ENCODE data around the gene TMEM219.
"Not testable (repeated sequence)": the region's sequence is repeated elsewhere in the genome, so short reads cannot be mapped to it uniquely, and the experiment has no call there.

Gene TMEM219

GRCh38 chr16:29951625-29952365 lies 10.1 kb upstream of the TMEM219 start:
- DNase-seq (ENCODE audit: low read depth): no peak
- no peak for TF ChIP-seq CTCF (IDR thresholded peaks at IDR 0.05; ENCODE audit: control insufficient read depth, extremely low read depth, insufficient read depth)
- no peak overlapping the region for H3K4me3 ChIP-seq (ENCODE audit: low read depth, low read length)

- DNase-seq (ENCODE audit: low read depth): no peak
- no peak for TF ChIP-seq CTCF (IDR thresholded peaks at IDR 0.05; ENCODE audit: control insufficient read depth, extremely low read depth, insufficient read depth)
- no peak overlapping the region for H3K4me3 ChIP-seq (ENCODE audit: low read depth, low read length)
These were observed 3.1 kb upstream of the TMEM219 start for GRCh38 chr16:29958756-29959155.

DNA sequence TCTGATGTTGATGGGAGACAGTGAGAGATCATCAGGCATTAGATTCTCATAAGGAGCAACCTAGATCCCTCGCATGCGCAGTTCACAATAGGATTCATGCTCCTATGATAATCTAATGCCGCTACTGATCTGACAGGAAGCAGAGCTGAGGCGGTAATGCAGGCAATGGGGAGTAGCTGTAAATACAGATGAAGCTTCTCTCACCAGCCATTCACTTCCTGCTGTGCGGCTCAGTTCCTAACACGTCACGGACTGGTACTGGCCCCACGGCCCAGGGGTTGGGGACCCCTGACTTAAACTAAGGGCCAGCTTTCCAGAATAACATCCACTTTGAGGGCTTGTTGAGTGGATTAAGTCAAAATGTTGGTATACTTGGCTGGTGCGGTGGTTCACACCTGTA lies 2.6 kb upstream of the TMEM219 start:
- no peak for TF ChIP-seq CTCF (IDR thresholded peaks at IDR 0.05; ENCODE audit: control insufficient read depth, extremely low read depth, insufficient read depth)
- no peak for DNase-seq (ENCODE audit: low read depth)
- H3K4me3 ChIP-seq (ENCODE audit: low read depth, low read length): no peak overlapping the region

DNA sequence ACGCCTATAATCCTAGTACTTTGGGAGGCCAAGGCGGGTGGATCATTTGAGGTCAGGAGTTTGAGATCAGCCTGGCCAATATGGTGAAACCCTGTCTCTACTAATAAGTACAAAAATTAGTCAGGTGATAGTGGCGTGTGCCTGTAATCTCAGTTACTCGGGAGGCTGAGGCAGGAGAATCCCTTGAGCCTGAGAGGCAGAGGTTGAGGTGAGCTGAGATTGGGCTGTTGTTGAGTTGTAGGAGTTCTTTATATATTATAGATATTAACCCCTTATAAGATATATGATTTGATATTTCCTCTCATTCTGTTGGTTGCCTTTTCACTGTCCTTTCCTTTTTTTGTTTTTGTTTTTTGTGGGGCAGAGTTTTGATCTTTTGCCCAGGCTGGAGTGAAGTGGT lies 2.1 kb upstream of the TMEM219 start:
- H3K4me3 ChIP-seq (ENCODE audit: low read depth, low read length); DNase-seq (ENCODE audit: low read depth): not testable (repeated sequence)

DNA sequence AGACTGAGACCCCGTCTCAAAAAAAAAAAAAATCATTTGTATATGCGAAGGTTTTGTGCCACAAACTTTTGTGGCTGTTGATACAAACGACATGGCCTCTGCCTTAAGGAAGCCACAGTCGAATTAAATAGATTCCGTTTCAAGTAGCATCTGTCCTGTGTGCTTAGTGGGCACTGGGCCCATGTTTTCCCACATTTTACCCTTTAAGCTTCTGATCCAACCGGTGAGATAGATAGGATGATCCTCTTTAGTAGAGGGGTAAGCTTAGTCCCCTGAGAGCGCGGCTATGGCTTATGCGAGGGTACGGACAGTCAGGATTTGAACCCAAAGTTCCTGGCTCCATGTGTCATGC lies 776 bp upstream of the TMEM219 start:
- TF ChIP-seq CTCF (IDR thresholded peaks at IDR 0.05; ENCODE audit: control insufficient read depth, extremely low read depth, insufficient read depth): no peak
- DNase-seq (ENCODE audit: low read depth): no peak
- H3K4me3 ChIP-seq (ENCODE audit: low read depth, low read length): peak overlapping the region; percentile 66

DNA sequence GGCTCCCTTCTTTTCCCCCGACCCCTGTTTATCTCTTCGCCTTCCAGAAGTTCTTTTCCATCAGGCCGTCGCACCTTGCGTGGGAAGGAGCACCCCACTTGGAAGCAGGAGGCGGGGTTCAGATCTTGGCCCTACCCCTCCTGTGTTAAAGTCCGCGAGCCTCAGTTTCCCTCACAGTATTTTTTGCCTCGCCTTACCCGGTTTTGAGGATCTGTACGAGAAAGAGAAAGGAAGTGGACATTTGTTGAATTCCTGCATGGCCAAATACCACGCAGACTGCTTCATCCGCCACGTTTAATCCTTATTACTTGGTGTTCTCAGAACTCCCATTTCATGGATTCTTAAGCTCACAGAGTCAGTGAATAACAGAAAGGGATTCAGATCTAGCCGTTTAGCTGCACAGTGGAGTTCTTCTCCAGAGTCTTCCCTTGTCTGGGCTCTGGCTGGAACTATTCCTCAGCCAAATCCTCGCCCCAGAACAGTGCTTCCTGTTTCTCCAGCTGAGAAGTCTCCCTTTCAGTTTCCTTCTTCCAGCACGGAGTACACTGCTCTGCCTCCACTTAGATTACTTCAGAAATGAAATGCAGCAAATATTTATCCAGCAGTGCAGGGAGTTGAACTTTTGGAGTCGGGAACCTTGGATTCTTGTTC lies 590 bp downstream of the TMEM219 start:
- DNase-seq (ENCODE audit: low read depth): no peak
- no peak for TF ChIP-seq CTCF (IDR thresholded peaks at IDR 0.05; ENCODE audit: control insufficient read depth, extremely low read depth, insufficient read depth)
- H3K4me3 ChIP-seq (ENCODE audit: low read depth, low read length): peak overlapping the region; percentile 66

GRCh38 chr16:29963021-29963743 lies 1.3 kb downstream of the TMEM219 start:
- no peak for TF ChIP-seq CTCF (IDR thresholded peaks at IDR 0.05; ENCODE audit: control insufficient read depth, extremely low read depth, insufficient read depth)
- DNase-seq (ENCODE audit: low read depth): no peak
- peak overlapping the region; percentile 66 for H3K4me3 ChIP-seq (ENCODE audit: low read depth, low read length)

Data from LNCaP clone FGC (cell line).